ENCODE results near the gene OOSP1.

DNA sequence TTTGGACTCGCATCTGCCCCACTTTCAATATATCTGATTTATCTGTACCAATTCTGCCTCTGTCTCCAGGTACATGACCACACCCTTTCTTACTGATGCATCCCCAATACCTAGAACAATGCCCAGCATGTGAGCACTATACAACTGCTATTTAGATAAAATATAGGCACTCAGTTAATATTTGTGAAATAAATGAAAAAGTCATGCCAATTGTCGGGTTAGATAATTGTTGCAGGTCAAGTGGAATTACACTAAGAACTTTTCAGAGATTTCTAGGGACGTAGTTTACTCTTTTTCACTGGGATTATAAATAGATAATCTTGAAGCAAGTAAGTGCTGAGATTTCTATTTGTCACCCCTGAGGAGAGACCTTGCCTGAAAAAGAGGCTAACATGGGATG, 46.1 kb downstream of the OOSP1 start:
- TF ChIP-seq, protein P1, sequence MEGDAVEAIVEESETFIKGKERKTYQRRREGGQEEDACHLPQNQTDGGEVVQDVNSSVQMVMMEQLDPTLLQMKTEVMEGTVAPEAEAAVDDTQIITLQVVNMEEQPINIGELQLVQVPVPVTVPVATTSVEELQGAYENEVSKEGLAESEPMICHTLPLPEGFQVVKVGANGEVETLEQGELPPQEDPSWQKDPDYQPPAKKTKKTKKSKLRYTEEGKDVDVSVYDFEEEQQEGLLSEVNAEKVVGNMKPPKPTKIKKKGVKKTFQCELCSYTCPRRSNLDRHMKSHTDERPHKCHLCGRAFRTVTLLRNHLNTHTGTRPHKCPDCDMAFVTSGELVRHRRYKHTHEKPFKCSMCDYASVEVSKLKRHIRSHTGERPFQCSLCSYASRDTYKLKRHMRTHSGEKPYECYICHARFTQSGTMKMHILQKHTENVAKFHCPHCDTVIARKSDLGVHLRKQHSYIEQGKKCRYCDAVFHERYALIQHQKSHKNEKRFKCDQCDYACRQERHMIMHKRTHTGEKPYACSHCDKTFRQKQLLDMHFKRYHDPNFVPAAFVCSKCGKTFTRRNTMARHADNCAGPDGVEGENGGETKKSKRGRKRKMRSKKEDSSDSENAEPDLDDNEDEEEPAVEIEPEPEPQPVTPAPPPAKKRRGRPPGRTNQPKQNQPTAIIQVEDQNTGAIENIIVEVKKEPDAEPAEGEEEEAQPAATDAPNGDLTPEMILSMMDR (conservative IDR thresholded peaks at IDR 0.05; ENCODE audit: low read depth in 2 of 2): no peak
- TF ChIP-seq EZH2 (IDR thresholded peaks at IDR 0.05; ENCODE audit: low read depth, unreplicated experiment): no peak
